GM21515 (cell line): Measurements from ENCODE around the gene MORN3.
"Not testable (repeated sequence)": the region's sequence is repeated elsewhere in the genome, so short reads cannot be mapped to it uniquely, and the experiment has no call there.

ENCODE experiments used
- ATAC-seq: cut with Tn5 transposase; IDR thresholded peaks from one replicate; pipeline ENCODE4 v1.9.1; 2021; ENCODE audit not compliant: unreplicated experiment

The MORN3 gene, protein sequence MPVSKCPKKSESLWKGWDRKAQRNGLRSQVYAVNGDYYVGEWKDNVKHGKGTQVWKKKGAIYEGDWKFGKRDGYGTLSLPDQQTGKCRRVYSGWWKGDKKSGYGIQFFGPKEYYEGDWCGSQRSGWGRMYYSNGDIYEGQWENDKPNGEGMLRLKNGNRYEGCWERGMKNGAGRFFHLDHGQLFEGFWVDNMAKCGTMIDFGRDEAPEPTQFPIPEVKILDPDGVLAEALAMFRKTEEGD

GRCh38 chr12:121669521-121669900 is at the start of gene MORN3:
Gene MORN3, minus strand, starts transcription at chr12:121669654. Its CDS starts 171 bp downstream, at chr12:121669483.
- no peak for ATAC-seq

DNA sequence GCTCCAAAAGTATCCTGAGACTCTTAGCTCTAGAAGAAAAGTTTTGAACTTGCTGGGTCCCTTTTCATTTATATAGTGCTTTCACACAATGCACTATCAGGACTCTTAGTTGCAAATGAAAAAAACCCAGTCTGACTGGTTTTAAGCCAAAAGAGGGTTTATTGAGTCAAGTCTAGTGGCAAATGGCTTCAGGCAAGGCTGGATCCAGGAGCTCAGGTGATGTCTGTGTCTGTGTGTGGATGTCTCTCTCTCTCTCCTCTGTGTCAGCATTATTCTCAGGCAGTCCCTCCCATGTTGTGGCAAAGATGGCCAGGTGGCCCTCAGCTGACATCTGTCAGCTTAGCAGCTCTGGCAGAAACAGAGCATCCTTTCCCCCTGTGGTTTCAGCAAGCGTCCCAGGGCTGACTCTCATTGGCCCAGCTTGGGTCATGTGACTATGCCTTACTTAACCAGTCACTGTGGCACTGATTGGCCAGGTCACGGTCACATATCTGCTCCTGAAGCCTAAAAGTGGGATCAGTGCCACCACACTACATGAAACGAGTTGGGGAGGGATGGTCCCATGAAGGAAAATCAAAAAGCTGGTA is 49.3 kb upstream of the MORN3 start:
- no peak for ATAC-seq

DNA sequence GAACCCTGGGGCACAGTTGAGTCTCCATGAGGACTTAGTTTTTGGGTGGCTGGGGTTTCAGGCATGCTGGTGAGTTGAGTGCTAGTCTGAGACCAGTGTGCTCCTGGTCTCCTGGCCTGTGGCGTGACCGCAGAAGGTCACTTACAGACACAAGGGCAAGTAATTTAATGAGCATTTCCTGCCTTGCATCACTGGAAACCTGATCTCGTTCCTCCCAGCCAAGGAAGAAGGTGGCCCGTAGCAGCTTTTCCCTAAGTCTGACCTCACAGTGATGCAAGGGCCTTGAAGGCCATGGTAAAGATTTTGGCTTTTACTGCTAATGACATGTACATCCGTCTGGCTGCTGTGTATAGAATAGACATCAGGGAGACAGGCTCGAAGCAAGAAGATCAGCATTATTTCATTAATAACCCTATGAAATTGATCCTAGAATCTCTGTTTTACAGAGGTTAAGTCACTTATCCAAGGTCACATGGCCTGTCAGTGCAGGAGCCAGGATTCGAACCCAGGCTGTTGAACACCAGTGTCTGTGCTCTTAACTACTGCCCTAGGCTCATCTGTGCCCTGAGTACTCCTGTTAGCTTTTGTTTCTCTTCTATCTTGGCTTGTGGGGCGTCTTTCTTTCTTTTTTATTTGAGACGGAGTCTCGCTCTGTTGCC is 47.7 kb upstream of the MORN3 start:
- no peak for ATAC-seq

GRCh38 chr12:121715862-121716435 is 46.5 kb upstream of the MORN3 start:
- ATAC-seq: no peak

DNA sequence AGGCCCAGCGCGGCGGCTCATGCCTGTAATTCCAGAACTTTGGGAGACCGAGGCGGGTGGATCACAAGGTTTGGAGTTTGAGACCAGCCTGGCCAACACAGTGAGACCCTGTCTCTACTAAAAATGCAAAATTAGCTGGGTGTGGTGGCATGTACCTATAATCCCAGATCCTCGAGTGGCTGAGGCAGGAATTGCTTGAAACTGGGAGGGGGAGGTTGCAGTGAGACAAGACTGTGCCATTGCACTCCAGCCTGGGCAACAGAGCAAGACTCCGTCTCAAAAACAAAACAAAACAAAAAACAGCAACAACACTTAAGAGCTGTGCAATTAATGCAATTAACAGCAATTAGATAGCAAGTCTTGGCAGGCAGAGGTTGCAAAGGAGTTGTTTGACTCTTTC is 45.6 kb upstream of the MORN3 start:
- not testable (repeated sequence) for ATAC-seq

GRCh38 chr12:121713793-121714192 is 44.3 kb upstream of the MORN3 start:
- no peak for ATAC-seq

DNA sequence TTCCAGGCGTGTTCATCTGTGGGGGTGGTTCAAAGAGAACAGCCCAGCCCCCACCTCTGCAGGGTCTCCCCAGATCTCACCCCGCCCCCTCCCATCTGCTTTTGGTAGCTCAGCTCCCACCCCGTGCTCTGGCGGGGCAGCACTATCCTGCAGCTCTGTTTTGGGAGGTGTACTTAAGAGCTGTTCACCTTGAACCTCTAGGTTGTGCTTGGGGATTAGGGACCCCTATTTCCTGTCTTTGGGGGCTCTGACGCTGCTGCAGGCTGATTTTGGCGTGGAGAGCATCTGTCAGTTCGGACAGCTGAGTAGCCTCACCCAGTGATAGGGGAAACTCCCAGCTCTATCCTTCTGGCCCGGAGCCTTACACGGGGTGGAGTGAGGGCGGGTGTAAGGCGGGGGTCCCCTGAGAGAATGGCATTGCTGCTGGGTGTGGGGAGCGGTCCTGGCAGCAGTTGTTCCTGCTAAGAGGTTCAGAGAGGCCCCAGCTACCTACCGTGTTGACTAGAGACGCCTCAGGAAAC is 43.9 kb upstream of the MORN3 start:
- ATAC-seq: no peak

DNA sequence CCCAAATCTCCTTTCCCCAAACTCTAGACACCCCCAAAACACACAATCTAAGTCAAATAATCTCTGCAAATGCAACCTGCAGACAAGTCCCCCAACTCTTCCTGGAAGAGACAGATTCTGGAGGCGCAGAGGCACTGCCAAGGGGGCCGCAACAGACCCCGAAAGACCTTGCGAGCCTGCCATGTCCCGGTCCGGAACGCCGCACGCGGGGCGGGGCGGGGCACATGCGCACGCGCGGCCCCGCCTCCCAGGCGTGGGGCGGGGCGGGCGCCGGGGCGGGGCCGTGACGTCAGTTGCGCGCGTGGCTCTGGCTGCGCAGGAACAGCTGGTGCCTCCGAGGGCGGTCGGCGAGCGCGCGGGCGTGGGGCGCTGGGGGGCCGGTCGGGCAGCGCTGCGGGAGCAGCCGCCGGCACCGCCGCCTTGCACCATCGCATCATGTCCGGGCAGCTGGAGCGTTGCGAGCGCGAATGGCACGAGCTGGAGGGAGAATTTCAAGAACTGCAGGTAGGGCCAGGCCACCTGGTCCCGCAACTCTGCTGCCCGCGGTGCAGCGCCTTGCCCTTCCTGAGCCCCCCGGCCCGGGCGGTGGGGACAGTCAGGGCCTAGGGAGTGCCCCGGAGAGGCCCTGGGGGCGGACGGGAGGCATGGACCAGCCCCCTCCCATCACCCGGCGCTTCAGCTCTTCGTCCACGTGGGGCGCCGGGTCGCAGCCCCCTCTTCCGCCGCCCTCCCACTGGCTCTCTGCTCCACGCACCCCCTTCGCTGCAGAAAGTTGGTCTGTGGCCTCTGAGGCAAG is 43.2 kb upstream of the MORN3 start, which contains the start of gene TMEM120B:
TMEM120B (plus strand) TSS at position 292 of the 796 bp plus-strand sequence; CDS start at position 436, 144 bp downstream.
- peak; percentile 75 for ATAC-seq

GRCh38 chr12:121712190-121712460 is 42.7 kb upstream of the MORN3 start:
- peak; percentile 23 for ATAC-seq

DNA sequence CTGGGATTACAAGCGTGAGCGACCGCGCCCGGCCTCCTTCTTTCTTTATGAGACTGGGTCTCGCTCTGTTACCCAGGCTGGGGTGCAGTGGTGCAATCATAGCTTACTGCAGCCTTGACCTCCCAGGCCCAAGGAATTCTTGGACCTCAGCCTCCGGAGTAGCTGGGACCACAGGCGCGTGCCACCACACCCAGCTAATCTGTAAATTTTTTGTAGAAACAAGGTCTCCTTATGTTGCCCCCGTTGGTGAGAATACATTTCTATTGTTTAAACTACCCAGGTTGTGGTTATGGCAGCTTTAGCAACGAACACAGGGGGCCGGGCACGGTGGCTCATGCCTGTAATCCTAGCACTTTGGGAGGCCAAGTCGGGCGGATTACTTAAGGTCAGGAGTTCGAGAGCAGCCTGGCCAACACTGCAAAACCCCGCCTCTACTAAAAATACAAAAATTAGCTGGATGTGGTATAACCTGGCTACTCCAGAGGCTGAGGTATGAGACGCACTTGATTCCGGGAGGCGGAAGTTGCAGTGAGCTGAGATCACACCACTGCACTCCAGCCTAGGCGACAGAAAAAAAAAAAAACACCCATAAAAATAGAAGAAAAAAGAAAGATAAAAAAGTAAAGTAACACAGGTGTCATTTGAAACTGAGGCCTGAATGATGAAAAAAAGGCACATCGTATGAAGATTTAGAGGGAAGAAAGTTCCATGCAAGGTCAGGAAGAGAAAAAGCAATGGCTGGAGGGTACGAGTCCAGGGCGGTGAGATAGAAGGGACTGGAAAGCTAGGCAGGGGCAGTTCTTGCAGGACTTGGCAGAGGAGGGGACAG is 42.1 kb upstream of the MORN3 start:
- no peak for ATAC-seq

- no peak for ATAC-seq
Observed at GRCh38 chr12:121709478-121709961, 40.1 kb upstream of the MORN3 start.

- not testable (repeated sequence) for ATAC-seq
Observed at GRCh38 chr12:121709064-121709424, 39.6 kb upstream of the MORN3 start.

DNA sequence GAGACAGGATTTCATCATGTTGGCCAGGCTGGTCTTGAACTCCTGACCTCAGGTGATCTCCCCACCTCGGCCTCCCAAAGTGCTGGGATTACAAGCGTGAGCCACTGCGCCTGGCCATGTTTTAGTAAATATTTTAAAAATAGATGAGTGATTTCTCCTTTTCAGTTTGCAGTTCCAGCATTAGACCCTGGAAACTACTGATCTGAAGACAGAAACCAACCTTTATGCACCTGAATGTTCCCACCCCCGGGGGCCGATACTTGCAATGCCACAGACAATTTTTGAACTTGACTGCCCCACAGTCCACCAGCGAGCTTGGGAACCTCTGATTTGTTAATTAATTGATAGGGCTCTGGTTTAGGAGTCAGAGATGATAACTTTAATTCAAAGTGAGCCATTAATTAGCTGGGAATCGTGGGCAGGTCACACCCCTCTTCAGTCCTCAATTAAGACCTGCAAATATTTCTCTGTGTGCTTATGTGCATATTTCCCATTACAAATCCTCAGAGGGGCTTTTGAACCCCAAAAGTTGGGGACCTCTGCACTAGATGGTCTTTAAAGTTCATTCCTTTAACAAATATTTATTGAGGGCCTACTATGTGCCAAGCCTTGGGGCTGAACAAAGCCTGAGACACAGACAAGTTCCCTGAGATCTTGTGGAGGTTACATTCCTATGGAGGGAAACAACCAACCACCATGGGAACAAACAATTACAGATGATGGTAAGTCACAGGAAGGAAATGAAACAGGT is 39.0 kb upstream of the MORN3 start:
- ATAC-seq: no peak

- ATAC-seq: no peak
Observed at GRCh38 chr12:121705514-121705913, 36.1 kb upstream of the MORN3 start.

- no peak for ATAC-seq
Observed at GRCh38 chr12:121702944-121703343, 33.5 kb upstream of the MORN3 start.

GRCh38 chr12:121701667-121702277 is 32.3 kb upstream of the MORN3 start:
- ATAC-seq: no peak

DNA sequence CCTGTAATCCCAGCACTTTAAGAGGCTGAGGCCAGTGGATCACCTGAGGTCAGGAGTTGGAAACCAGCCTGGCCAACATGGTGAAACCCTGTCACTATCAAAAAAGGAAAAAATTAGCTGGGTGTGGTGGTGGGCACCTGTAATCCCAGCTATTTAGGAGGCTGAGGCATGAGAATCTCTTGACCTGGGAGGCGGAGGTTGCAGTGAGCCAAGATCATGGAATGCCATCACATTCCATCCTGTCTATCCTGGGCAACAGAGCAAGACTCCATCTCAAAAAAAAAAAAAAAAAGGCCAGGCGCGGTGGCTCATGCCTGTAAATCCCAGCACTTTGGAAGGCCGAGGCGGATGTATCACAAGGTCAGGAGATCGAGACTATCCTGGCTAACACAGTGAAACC is 28.4 kb upstream of the MORN3 start:
- ATAC-seq: not testable (repeated sequence)

- ATAC-seq: no peak
Observed at GRCh38 chr12:121697093-121697698, 27.7 kb upstream of the MORN3 start.
